VCaP (cell line): ENCODE measurements around the gene EFNA5.

Experiments
- H3K27ac ChIP-seq: fragments of 450-650 bp; 2 replicates; pipeline ENCODE4 v1.5.1; 2017
- CTCF ChIP-seq: fragments of 450-650 bp; conservative IDR thresholded peaks from 2 replicates; pipeline ENCODE4 v1.5.1; 2017; ENCODE audit warnings: mild to moderate bottlenecking, moderate library complexity

The EFNA5 gene

GRCh38 chr5:107396351-107396690, 274.4 kb downstream of the EFNA5 start:
- no peak overlapping the region for H3K27ac ChIP-seq
- no peak for TF ChIP-seq CTCF

DNA sequence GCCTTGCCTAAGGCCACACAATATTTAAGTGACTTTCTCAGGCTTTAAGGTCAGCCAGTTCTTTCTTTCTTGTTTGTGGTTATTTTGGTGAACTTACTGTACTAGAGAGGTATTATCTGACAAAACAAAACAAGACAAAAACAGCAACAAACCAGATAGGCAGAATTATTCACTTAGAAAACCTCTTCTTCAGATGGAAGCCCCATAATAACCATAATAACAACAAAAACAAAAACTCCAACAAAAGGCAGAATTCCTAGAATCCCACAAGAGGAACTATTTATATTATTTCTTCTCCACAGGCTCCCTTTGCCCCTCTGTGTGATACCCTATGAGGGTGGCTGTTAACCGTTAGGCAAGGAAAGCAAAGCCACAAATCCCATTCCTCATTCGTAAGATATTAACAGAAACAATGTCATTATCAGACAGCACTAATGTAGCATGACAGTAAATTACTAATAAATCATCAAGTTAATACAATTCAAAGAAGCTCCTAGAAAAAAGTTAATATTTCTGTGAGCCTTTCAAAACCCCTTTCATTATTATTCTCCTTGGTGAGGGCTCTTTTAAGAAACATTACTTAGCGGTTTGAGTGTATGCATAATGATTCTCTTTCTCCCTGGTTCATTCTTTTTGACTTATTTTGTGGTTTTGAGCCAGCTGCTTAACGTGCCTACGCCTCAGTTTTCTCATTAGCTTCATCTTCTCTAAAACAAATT, 274.9 kb downstream of the EFNA5 start:
- TF ChIP-seq CTCF: no peak
- no peak overlapping the region for H3K27ac ChIP-seq

GRCh38 chr5:107393851-107394250, 276.9 kb downstream of the EFNA5 start:
- no peak overlapping the region for H3K27ac ChIP-seq
- no peak for TF ChIP-seq CTCF

- no peak for TF ChIP-seq CTCF
- H3K27ac ChIP-seq: no peak overlapping the region
Observed at GRCh38 chr5:107391787-107392186, 278.9 kb downstream of the EFNA5 start.

DNA sequence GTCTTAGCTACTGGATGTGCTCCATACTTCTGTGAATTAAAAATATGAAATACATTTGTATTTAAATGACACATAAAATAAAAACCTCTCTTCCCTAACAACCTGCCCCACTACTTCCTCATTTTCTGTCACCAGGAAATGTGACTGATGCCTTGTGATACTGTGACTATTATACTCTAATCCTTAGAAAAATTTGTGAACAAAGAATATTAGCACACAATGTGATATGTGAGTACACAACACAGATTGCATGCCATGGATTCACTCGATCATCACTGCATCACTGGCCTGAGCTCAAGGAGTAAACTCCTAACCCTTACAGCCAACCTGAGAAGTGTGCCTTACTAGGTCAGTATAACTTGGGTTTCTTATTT, 281.0 kb downstream of the EFNA5 start:
- H3K27ac ChIP-seq: peak overlapping the region; percentile 33; the same call in 1 of the 2 replicates

GRCh38 chr5:107389130-107389774, 281.5 kb downstream of the EFNA5 start:
- TF ChIP-seq CTCF: peak; percentile 19; the same call in 1 of the 2 replicates
- peak overlapping the region; percentile 33 for H3K27ac ChIP-seq

More for the DNA sequence above, 281.0 kb downstream of the EFNA5 start:
- no peak for TF ChIP-seq CTCF

DNA sequence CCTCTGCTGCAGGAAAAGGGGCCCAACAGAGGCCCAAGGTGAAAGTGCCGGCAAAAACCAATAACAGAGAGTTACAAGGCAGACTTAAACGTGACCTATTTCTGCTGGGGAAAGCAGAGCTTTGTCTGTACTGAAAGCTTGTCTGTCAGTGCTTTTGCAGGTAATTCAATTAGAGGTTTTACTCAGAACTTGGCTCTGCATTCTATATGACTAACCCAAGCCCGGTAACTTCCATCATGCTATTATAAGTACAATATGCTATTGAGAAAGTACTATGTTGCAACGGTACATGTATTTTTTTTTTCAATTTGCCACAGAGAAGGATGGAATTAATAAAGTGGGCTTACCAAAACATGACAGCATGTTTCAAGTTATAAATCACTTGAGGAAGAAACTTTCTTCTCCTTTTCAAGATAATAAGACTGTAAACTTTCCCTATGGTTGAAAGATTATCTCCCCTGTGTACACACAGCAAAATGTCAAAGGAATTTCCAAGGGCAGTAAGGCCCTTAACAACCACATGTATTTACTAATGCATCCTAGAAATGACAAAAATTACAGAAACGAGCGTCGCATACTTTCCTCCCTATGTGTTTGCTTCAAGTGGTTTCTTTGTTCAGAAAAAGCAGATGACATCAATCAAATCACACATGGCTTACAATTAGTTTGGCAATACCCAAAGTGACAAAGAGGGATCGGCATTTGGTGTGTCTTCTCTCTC, 282.4 kb downstream of the EFNA5 start:
- no peak overlapping the region for H3K27ac ChIP-seq
- no peak for TF ChIP-seq CTCF
